NOMO-1 treated with dmso at 0.1 percent for 144 hours (cell line): ENCODE measurements around the gene ACTL10.

Source experiments
- DNase-seq: peaks from one replicate; lab custom pipeline; 2025; ENCODE audit not compliant: unreplicated experiment; lab: John Stamatoyannopoulos, UW

Gene ACTL10

GRCh38 chr20:33676652-33677645 lies 10.2 kb downstream of the ACTL10 start:
- DNase-seq, result no peak

- no peak for DNase-seq
Observed at GRCh38 chr20:33677991-33678702, 11.4 kb downstream of the ACTL10 start.

GRCh38 chr20:33679758-33680485 lies 13.2 kb downstream of the ACTL10 start:
- no peak for DNase-seq

GRCh38 chr20:33680686-33681085 lies 13.9 kb downstream of the ACTL10 start:
- no peak for DNase-seq

GRCh38 chr20:33681288-33681687 lies 14.5 kb downstream of the ACTL10 start:
- DNase-seq, result no peak

GRCh38 chr20:33681728-33682353 lies 15.1 kb downstream of the ACTL10 start:
- no peak for DNase-seq

- no peak for DNase-seq
Observed at GRCh38 chr20:33684533-33685327, 18.0 kb downstream of the ACTL10 start.

- peak; percentile 35 for DNase-seq
Observed at GRCh38 chr20:33685328-33686099, 18.8 kb downstream of the ACTL10 start.

- DNase-seq, result peak; percentile 93
Observed at GRCh38 chr20:33686100-33686983, 19.6 kb downstream of the ACTL10 start, which contains the start of gene E2F1. TSS of gene E2F1 (minus strand) at chr20:33686385. CDS start at chr20:33686264, 121 bp downstream.

GRCh38 chr20:33686984-33687366 lies 20.2 kb downstream of the ACTL10 start:
- no peak for DNase-seq

- peak; percentile 95 for DNase-seq
Observed at GRCh38 chr20:33687370-33687915, 20.7 kb downstream of the ACTL10 start.

- DNase-seq, result no peak
Observed at GRCh38 chr20:33687993-33688937, 21.5 kb downstream of the ACTL10 start.

- DNase-seq, result no peak
Observed at GRCh38 chr20:33688938-33689424, 22.2 kb downstream of the ACTL10 start.

GRCh38 chr20:33689493-33689892 lies 22.8 kb downstream of the ACTL10 start:
- DNase-seq, result no peak

- DNase-seq, result peak; percentile 60
Observed at GRCh38 chr20:33689973-33690372, 23.2 kb downstream of the ACTL10 start.

GRCh38 chr20:33693289-33693688 lies 26.5 kb downstream of the ACTL10 start:
- DNase-seq, result no peak
